ENCODE results near the gene PCSK7.
"Not testable (repeated sequence)": the region's sequence is repeated elsewhere in the genome, so short reads cannot be mapped to it uniquely, and the experiment has no call there.

The PCSK7 gene

GRCh38 chr11:117214404-117215110, 17.3 kb downstream of the PCSK7 start:
- DNase-seq, result no peak

GRCh38 chr11:117212697-117213355, 19.0 kb downstream of the PCSK7 start:
- no peak for DNase-seq

- DNase-seq, result no peak
Measured at GRCh38 chr11:117210620-117211019, 21.3 kb downstream of the PCSK7 start.

- not testable (repeated sequence) for DNase-seq
Measured at GRCh38 chr11:117209351-117210125, 22.3 kb downstream of the PCSK7 start.

- DNase-seq, result not testable (repeated sequence)
Measured at GRCh38 chr11:117208710-117209109, 23.2 kb downstream of the PCSK7 start.

GRCh38 chr11:117207481-117207880, 24.4 kb downstream of the PCSK7 start:
- DNase-seq, result not testable (repeated sequence)

GRCh38 chr11:117206859-117207258, 25.0 kb downstream of the PCSK7 start:
- DNase-seq, result not testable (repeated sequence)

- not testable (repeated sequence) for DNase-seq
Measured at GRCh38 chr11:117206111-117206510, 25.8 kb downstream of the PCSK7 start.

GRCh38 chr11:117205211-117205818, 26.6 kb downstream of the PCSK7 start:
- DNase-seq, result no peak

- DNase-seq, result no peak
Measured at GRCh38 chr11:117204283-117205080, 27.4 kb downstream of the PCSK7 start.

GRCh38 chr11:117203069-117203407, 28.8 kb downstream of the PCSK7 start:
- no peak for DNase-seq

GRCh38 chr11:117202386-117203068, 29.3 kb downstream of the PCSK7 start:
- DNase-seq, result no peak

GRCh38 chr11:117201658-117202305, 30.1 kb downstream of the PCSK7 start:
- no peak for DNase-seq

GRCh38 chr11:117200813-117201657, 30.8 kb downstream of the PCSK7 start:
- no peak for DNase-seq

GRCh38 chr11:117199916-117200812, 31.7 kb downstream of the PCSK7 start:
- no peak for DNase-seq

GRCh38 chr11:117199053-117199915, 32.6 kb downstream of the PCSK7 start, which contains the start of gene TAGLN:
Gene TAGLN, plus strand, starts transcription at chr11:117199370. Its CDS starts 3,644 bp downstream, at chr11:117203014.
- DNase-seq, result no peak

- no peak for DNase-seq
Measured at GRCh38 chr11:117198613-117199012, 33.3 kb downstream of the PCSK7 start.

Data from DMS53 (cell line).